Endothelial cell of umbilical vein (primary cell): ENCODE data around the gene POLR1B. TPM values are rescaled to one million over a fixed set of nuclear protein-coding genes. Genes with fewer than 3 reads are reported as not detected.

Experiments
- BruUV-seq: library from RNA; stranded (reverse); fragments of 400-500 nt; replicated peaks from 2 replicates; lab custom pipeline; 2021; lab: Mats Ljungman, UMichigan
- CTCF ChIA-PET: fragments of 300-600, 350-600 bp; sonication (Branson Sonifier 250); formaldehyde crosslinking; loops from one replicate; lab custom pipeline; 2021; ENCODE audit warnings: antibody characterized with exemption, inconsistent platforms; lab: Charles Lee
- POLR2A ChIA-PET: fragments of 300-600, 350-600 bp; sonication (Branson Sonifier 250); formaldehyde crosslinking; loops from one replicate; lab custom pipeline; 2021; ENCODE audit warnings: antibody characterized with exemption, inconsistent platforms; lab: Charles Lee
- DNase-seq: peaks from one replicate; pipeline ENCODE4 v3.0.0-alpha.2; 2011; ENCODE audit warnings: low read depth, low spot score
- FAIRE-seq: peaks from 2 replicates; lab custom pipeline; 2011; peaks lifted over from hg19 to GRCh38; lab: Jason Lieb, UNC
- H2AFZ ChIP-seq: 2 replicates; pipeline ENCODE4 v1.6.0; 2012; ENCODE audit warnings: low read depth, low read length, control low read depth, inconsistent platforms
- H3K27ac ChIP-seq: 2 replicates; pipeline ENCODE4 v1.5.1; 2011; ENCODE audit warnings: low read depth, mild to moderate bottlenecking, control low read depth, low read length, moderate library complexity; ENCODE audit not compliant: insufficient read depth
- H3K27me3 ChIP-seq, 2 experiments: 2 replicates each; pipeline versions ENCODE4 v1.6.0 to v1.6.1; 2011; ENCODE audit warnings: low read length in 2 of 2, mixed read lengths in 1 of 2; ENCODE audit not compliant: control insufficient read depth in 2 of 2, insufficient read depth in 2 of 2
- H3K36me3 ChIP-seq, 2 experiments: 2 replicates in 1 of 2; 3 replicates in 1 of 2; pipeline ENCODE4 v1.5.1; 2011; ENCODE audit warnings: low read length in 2 of 2, mild to moderate bottlenecking in 1 of 2, moderate library complexity in 1 of 2; ENCODE audit not compliant: control insufficient read depth in 2 of 2, insufficient read depth in 2 of 2; ENCODE audit errors: extremely low read depth in 1 of 2
- H3K4me1 ChIP-seq: 3 replicates; pipeline ENCODE4 v1.5.1; 2011; ENCODE audit warnings: mild to moderate bottlenecking, low read length; ENCODE audit not compliant: control insufficient read depth, insufficient read depth; ENCODE audit errors: extremely low read depth
- H3K4me2 ChIP-seq: 2 replicates; pipeline ENCODE4 v1.6.1; 2011; ENCODE audit warnings: low read length, control low read depth, mixed read lengths; ENCODE audit not compliant: insufficient read depth
- H3K4me3 ChIP-seq, 3 experiments: fragments of 200-600 bp in 1 of 3; sonication (generic), shearing (Covaris generic) in 1 of 3; replicated peaks in 1 of 3; 2 replicates each; pipeline ENCODE4 v1.5.1; 2011 to 2016; ENCODE audit warnings: control low read depth in 3 of 3, low read length in 3 of 3, mild to moderate bottlenecking in 2 of 3, inconsistent platforms in 1 of 3, low read depth in 1 of 3, moderate library complexity in 1 of 3; ENCODE audit not compliant: insufficient read depth in 1 of 3
- H3K79me2 ChIP-seq: 2 replicates; pipeline ENCODE4 v1.6.0; 2012; ENCODE audit warnings: low read length, inconsistent platforms; ENCODE audit not compliant: control insufficient read depth, insufficient read depth
- H3K9ac ChIP-seq: replicated peaks from 2 replicates; pipeline ENCODE3; 2011; ENCODE audit warnings: low read length, control low read depth; ENCODE audit not compliant: insufficient read depth; ENCODE audit errors: extremely low read depth
- H3K9me1 ChIP-seq: replicated peaks from 3 replicates; pipeline ENCODE4 v1.6.0; 2011; ENCODE audit warnings: mild to moderate bottlenecking, low read length; ENCODE audit not compliant: control insufficient read depth, insufficient read depth; ENCODE audit errors: extremely low read depth
- H3K9me3 ChIP-seq: replicated peaks from 2 replicates; pipeline ENCODE4 v1.5.1; 2012; ENCODE audit warnings: low read length, inconsistent platforms; ENCODE audit not compliant: control insufficient read depth, insufficient read depth
- H4K20me1 ChIP-seq: replicated peaks from 2 replicates; pipeline ENCODE3; 2011; ENCODE audit warnings: mild to moderate bottlenecking, low read length; ENCODE audit not compliant: control insufficient read depth, insufficient read depth; ENCODE audit errors: extremely low read depth
- CTCF ChIP-seq, 2 donors: IDR thresholded peaks; 1 replicate in 1 of 2; 2 replicates in 1 of 2; pipeline ENCODE4 v1.5.1; 2011; ENCODE audit warnings: low read length in 2 of 2, mild to moderate bottlenecking in 2 of 2, moderate library complexity in 2 of 2, control low read depth in 1 of 2, inconsistent platforms in 1 of 2, low read depth in 1 of 2; ENCODE audit not compliant: insufficient read depth in 1 of 2; ENCODE audit errors: extremely low read depth in 1 of 2
- GATA2 ChIP-seq: IDR thresholded peaks from 2 replicates; pipeline ENCODE4 v1.7.0; 2011; ENCODE audit warnings: low read depth, mild to moderate bottlenecking, moderate library complexity, mixed read lengths, low read length; ENCODE audit not compliant: insufficient read length, insufficient read depth
- MYC ChIP-seq: IDR thresholded peaks from one replicate; pipeline ENCODE4 v1.6.1; 2011; ENCODE audit warnings: mild to moderate bottlenecking, low read depth, low read length
- POLR2A ChIP-seq: IDR thresholded peaks from 2 replicates; pipeline ENCODE4 v1.6.1; 2012; ENCODE audit warnings: low read depth, mild to moderate bottlenecking, control low read depth, low read length
- POLR2AphosphoS5 ChIP-seq: IDR thresholded peaks from 2 replicates; pipeline ENCODE4 v1.6.1; 2012; ENCODE audit warnings: low read depth, mild to moderate bottlenecking, control low read depth, low read length, moderate library complexity; ENCODE audit not compliant: insufficient read depth
- dilution Hi-C: fragments of 300-500 bp; cut with MboI; formaldehyde crosslinking; loops from one replicate; pipeline ENCODE4 v1.15.0; 2019; ENCODE audit warnings: low sequenced_read_pairs; ENCODE audit not compliant: extremely low pct_ligation_motif_present
- intact Hi-C: fragments of 100-400 bp; cut with micrococcal nuclease; formaldehyde crosslinking; loops from one replicate; pipeline ENCODE4 v1.10.0; 2022
- polyA plus RNA-seq, 4 experiments: library from polyadenylated mRNA; depleted of rRNA in 3 of 4; stranded (reverse) in 3 of 4; unstranded in 1 of 4; fragments of >200 nt; gene quantifications; 2 replicates each; pipeline versions ENCODE4 v1.2.1 to v1.2.3, GENCODE V29; 2011 to 2012; ENCODE audit warnings: missing spikeins in 1 of 4
- total RNA-seq: library from RNA; stranded (reverse); gene quantifications from 2 replicates; pipeline ENCODE4 v1.2.3, GENCODE V29; 2021
- TF ChIP-seq, protein P1 (sequence below): IDR thresholded peaks from 2 replicates; pipeline ENCODE4 v1.6.1; 2011; ENCODE audit not compliant: insufficient read depth, insufficient read length

POLR1B gene
- total and polyA plus RNA-seq, 2 donors (not counting 3 experiments of a cell fraction or from before 2014, with no cell fraction given) = 12.2 to 28.9 TPM

DNA sequence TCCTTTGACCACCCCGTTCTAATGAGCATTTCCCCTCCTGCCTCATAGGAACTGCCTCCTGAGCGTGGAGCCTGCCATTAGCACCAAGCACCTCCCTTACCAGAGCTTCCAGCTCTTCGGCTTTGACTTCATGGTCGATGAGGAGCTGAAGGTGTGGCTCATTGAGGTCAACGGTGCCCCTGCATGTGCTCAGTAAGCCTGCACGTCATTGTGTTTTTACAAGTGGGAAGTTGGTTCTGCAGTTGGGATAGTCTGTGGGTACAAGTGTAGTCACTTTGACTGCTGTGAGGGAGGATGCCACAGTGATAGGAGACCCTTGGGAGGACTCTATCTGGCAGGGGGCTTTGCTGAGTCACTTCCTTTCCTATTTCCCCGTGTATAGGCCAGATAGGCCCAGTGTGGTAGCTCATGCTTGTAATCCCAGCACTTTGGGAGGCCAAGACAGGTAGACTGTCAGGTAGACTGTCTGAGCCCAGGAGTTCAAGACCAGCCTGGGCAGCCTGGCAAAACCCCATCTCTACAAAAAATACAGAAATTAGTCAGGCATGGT is 22.0 kb upstream of the POLR1B start:
- Histone ChIP-seq H3K79me2 (no peaks in the 10 kb centered on the region), H3K4me1 (no peaks in the 10 kb centered on the region), H3K9ac (no peak overlapping the region), H3K9me1 (no peaks in the 10 kb centered on the region), H2AFZ (no peak overlapping the region), H3K9me3 (no peaks in the 10 kb centered on the region), H3K27me3 (no peaks in the 10 kb centered on the region), H3K4me3 (no peak overlapping the region), H3K27ac (no peak overlapping the region), H4K20me1 (no peaks in the 10 kb centered on the region), H3K36me3 (peaks cover 6 to 19% of the 10 kb centered on the region in 2 experiments), H3K4me2 (no peak overlapping the region)
- no peak for DNase-seq
- ChIA-PET POLR2A (no interaction called here), CTCF (interaction anchor here (1.0 to 1.5 kb wide), 2 partner anchors 10 to 40 kb away, joined by 3 to 4 read pairs; no protein-coding TSS in a partner anchor)
- dilution Hi-C loops (no loop called here), intact Hi-C loops (no loop called here)
- no TSS peak for BruUV-seq
- FAIRE-seq = no peak
- no peak for TF ChIP-seq CTCF (IDR thresholded peaks at IDR 0.05; ENCODE audit: extremely low read depth in 1 of 2, insufficient read depth in 1 of 2, low read depth in 1 of 2, low read length in 2 of 2)
- no peak for TF ChIP-seq GATA2
- TF ChIP-seq POLR2AphosphoS5 = no peak
- no peak for TF ChIP-seq POLR2A
- TF ChIP-seq, protein P1, sequence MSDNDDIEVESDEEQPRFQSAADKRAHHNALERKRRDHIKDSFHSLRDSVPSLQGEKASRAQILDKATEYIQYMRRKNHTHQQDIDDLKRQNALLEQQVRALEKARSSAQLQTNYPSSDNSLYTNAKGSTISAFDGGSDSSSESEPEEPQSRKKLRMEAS = no peak
- TF ChIP-seq MYC = no peak
